CD4-positive, alpha-beta T cell (primary cell): Measurements from ENCODE around the gene CHID1. TPM values are rescaled to one million over a fixed set of nuclear protein-coding genes. Genes with fewer than 3 reads are reported as not detected.

ENCODE experiments used
- ATAC-seq: fragments of 200-7000 bp; cut with Tn5 transposase; one replicate; pipeline ENCODE4 v1.10.0; 2022; ENCODE audit warnings: mild to moderate bottlenecking; ENCODE audit not compliant: poor library complexity
- CTCF ChIA-PET: fragments of 350-600 bp; sonication (Branson Sonifier 250); formaldehyde crosslinking; loops from one replicate; lab custom pipeline; 2021; ENCODE audit warnings: antibody characterized with exemption, inconsistent platforms; lab: Charles Lee
- POLR2A ChIA-PET: fragments of 350-600 bp; sonication (Branson Sonifier 250); formaldehyde crosslinking; loops from one replicate; lab custom pipeline; 2021; ENCODE audit warnings: antibody characterized with exemption, inconsistent platforms; lab: Charles Lee
- DNase-seq, 14 experiments: peaks; one replicate each; pipeline ENCODE4 v3.0.0-alpha.2; 2013 to 2020; ENCODE audit warnings: mixed read lengths in 2 of 14
- H3K27ac ChIP-seq, 2 donors: one replicate each; pipeline versions ENCODE4 v1.5.1 to v1.7.0; 2013; ENCODE audit warnings: low read length in 2 of 2, low read depth in 1 of 2, mild to moderate bottlenecking in 1 of 2
- H3K27me3 ChIP-seq, 2 experiments: 1 replicate in 1 of 2; 2 replicates in 1 of 2; pipeline versions ENCODE4 v1.6.1 to v1.7.0; 2013; ENCODE audit warnings: low read length in 2 of 2, control low read depth in 1 of 2, mild to moderate bottlenecking in 1 of 2, moderate library complexity in 1 of 2; ENCODE audit not compliant: insufficient read depth in 2 of 2, control insufficient read depth in 1 of 2
- H3K36me3 ChIP-seq: one replicate; pipeline ENCODE4 v1.6.1; 2013; ENCODE audit warnings: low read length, control low read depth; ENCODE audit not compliant: insufficient read depth
- H3K4me1 ChIP-seq: one replicate; pipeline ENCODE4 v1.6.1; 2013; ENCODE audit warnings: low read length, control low read depth; ENCODE audit not compliant: insufficient read depth
- H3K4me3 ChIP-seq: one replicate; pipeline ENCODE4 v1.5.1; 2013; ENCODE audit warnings: mild to moderate bottlenecking, low read length, moderate library complexity
- H3K9me3 ChIP-seq, 2 experiments: 1 replicate in 1 of 2; 2 replicates in 1 of 2; pipeline versions ENCODE4 v1.6.1 to v1.7.0; 2013; ENCODE audit warnings: low read length in 2 of 2, mild to moderate bottlenecking in 2 of 2, control low read depth in 1 of 2, moderate library complexity in 1 of 2; ENCODE audit not compliant: control insufficient read depth in 1 of 2, insufficient read depth in 1 of 2
- H3K27ac Mint-ChIP-seq: one replicate; pipeline ENCODE4 v1.8.0; 2020; ENCODE audit warnings: mixed read lengths
- H3K27me3 Mint-ChIP-seq: one replicate; pipeline ENCODE4 v1.8.0; 2021; ENCODE audit warnings: mixed read lengths
- H3K36me3 Mint-ChIP-seq: one replicate; pipeline ENCODE4 v1.8.0; 2021; ENCODE audit warnings: low read depth, mixed read lengths
- H3K4me1 Mint-ChIP-seq: one replicate; pipeline ENCODE4 v1.8.0; 2021; ENCODE audit warnings: low read depth, mixed read lengths
- H3K4me3 Mint-ChIP-seq: one replicate; pipeline ENCODE4 v1.8.0; 2020; ENCODE audit warnings: mild to moderate bottlenecking, mixed read lengths
- H3K9me3 Mint-ChIP-seq: one replicate; pipeline ENCODE4 v1.8.0; 2020; ENCODE audit warnings: mixed read lengths
- intact Hi-C, 2 experiments: fragments of 100-400 bp; cut with DNase I in 1 of 2; cut with micrococcal nuclease in 1 of 2; formaldehyde crosslinking; loops; one replicate each; pipeline versions ENCODE4 v1.15.1 to v1.9.0; 2023 to 2025; cut with DNase I, micrococcal nuclease
- total RNA-seq, 174 experiments: library from RNA in 2 of 174; stranded (reverse) in 2 of 174; gene quantifications; one replicate each; pipeline ENCODE4 v1.2.3 and lab custom pipeline; 2021 to 2026
- TF ChIP-seq, protein P1 (sequence below): fragments of 200-600 bp; IDR thresholded peaks from one replicate; pipeline ENCODE4 v1.8.0; 2022; ENCODE audit warnings: antibody characterized with exemption, mild to moderate bottlenecking

The CHID1 gene
- total RNA-seq, 2 experiments from 2014 or later = 17.1 to 22.8 TPM

DNA sequence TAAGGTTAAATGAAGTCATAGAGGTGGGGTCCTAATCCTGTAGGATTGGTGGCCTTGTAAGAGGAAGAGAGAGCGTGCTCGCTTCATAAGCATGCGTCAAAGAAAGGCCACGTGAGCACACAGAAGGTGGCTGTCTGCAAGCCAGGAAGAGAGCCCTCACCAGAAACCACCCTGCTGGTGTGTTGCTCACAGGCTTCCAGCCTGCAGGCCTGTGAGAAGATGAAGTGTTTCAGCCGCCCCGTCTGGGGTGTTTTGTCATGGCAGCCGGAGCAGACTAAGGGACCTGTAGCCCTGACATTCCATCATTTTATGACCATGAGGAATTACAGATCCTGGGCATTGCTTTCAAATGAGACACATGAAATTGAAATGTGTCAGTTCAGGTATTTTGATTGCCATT lies 47.5 kb upstream of the CHID1 start:
- Histone ChIP-seq H3K4me1 (peaks cover 8% of the 10 kb centered on the region), H3K27ac (no peak overlapping the region), H3K4me3 (no peak overlapping the region), H3K36me3 (peaks cover 44% of the 10 kb centered on the region), H3K9me3 (no peaks in the 10 kb centered on the region), H3K27me3 (no peaks in the 10 kb centered on the region)
- TF ChIP-seq, protein P1, sequence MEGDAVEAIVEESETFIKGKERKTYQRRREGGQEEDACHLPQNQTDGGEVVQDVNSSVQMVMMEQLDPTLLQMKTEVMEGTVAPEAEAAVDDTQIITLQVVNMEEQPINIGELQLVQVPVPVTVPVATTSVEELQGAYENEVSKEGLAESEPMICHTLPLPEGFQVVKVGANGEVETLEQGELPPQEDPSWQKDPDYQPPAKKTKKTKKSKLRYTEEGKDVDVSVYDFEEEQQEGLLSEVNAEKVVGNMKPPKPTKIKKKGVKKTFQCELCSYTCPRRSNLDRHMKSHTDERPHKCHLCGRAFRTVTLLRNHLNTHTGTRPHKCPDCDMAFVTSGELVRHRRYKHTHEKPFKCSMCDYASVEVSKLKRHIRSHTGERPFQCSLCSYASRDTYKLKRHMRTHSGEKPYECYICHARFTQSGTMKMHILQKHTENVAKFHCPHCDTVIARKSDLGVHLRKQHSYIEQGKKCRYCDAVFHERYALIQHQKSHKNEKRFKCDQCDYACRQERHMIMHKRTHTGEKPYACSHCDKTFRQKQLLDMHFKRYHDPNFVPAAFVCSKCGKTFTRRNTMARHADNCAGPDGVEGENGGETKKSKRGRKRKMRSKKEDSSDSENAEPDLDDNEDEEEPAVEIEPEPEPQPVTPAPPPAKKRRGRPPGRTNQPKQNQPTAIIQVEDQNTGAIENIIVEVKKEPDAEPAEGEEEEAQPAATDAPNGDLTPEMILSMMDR = no peak
- H3K4me1 Mint-ChIP-seq = peaks cover 17% of the 10 kb centered on the region
- ChIA-PET CTCF (no interaction called here), POLR2A (no interaction called here)
- intact Hi-C loops = loop anchor here in 1 of 2 experiments (2.0 kb wide), 1 partner anchor 21 kb away; no protein-coding TSS in a partner anchor
- no peak for ATAC-seq
- DNase-seq = no peak
- peaks cover 58% of the 10 kb centered on the region for H3K36me3 Mint-ChIP-seq
- H3K27me3 Mint-ChIP-seq = no peaks in the 10 kb centered on the region
- H3K27ac Mint-ChIP-seq = no peak overlapping the region
- no peak overlapping the region for H3K4me3 Mint-ChIP-seq
- H3K9me3 Mint-ChIP-seq = no peaks in the 10 kb centered on the region

DNA sequence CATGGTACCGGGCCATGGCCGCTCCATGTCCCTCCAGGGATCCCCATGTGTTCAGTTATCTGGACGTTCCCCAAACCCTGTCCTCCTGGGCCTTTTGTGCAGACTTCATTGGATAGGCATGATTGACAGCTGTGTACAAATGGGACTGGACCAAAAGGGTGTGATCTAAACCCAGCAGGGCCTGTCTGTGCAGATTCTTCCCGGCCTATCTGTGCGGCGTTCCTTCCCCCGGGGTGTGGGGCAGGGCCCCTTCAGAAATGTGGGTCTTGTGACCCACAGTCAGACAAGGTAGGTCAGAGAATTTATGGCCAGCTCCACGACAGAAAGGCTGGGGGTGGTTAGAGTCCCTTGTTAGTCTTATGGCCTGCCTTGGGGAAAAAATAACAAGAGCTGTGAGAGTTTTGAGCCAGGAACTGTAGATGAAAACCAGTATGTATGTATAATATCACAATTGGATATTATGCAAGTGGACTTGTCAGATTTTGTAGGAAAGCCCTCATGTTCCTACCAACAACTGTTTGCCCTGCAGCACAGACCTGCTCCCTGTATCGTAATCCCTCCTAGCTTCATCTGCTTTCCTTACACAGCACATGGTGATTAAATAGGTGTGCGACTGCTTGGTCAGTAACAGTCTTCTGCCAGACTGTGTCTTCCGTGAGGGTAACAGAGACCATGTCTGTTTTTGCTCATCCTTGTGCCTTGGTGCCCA lies 46.8 kb upstream of the CHID1 start:
- ChIA-PET POLR2A (no interaction called here), CTCF (no interaction called here)
- TF ChIP-seq, protein P1 = no peak
- Histone ChIP-seq H3K27me3 (no peaks in the 10 kb centered on the region), H3K27ac (no peak overlapping the region), H3K9me3 (no peaks in the 10 kb centered on the region), H3K4me3 (no peak overlapping the region), H3K4me1 (peaks cover 8% of the 10 kb centered on the region), H3K36me3 (peaks cover 39% of the 10 kb centered on the region)
- ATAC-seq = no peak
- Mint-ChIP-seq H3K36me3 (peaks cover 51% of the 10 kb centered on the region), H3K9me3 (no peaks in the 10 kb centered on the region), H3K27me3 (no peaks in the 10 kb centered on the region), H3K4me3 (no peak overlapping the region), H3K27ac (peak overlapping the region; percentile 37), H3K4me1 (peaks cover 23% of the 10 kb centered on the region)
- intact Hi-C loops = no loop called here
- no peak for DNase-seq

DNA sequence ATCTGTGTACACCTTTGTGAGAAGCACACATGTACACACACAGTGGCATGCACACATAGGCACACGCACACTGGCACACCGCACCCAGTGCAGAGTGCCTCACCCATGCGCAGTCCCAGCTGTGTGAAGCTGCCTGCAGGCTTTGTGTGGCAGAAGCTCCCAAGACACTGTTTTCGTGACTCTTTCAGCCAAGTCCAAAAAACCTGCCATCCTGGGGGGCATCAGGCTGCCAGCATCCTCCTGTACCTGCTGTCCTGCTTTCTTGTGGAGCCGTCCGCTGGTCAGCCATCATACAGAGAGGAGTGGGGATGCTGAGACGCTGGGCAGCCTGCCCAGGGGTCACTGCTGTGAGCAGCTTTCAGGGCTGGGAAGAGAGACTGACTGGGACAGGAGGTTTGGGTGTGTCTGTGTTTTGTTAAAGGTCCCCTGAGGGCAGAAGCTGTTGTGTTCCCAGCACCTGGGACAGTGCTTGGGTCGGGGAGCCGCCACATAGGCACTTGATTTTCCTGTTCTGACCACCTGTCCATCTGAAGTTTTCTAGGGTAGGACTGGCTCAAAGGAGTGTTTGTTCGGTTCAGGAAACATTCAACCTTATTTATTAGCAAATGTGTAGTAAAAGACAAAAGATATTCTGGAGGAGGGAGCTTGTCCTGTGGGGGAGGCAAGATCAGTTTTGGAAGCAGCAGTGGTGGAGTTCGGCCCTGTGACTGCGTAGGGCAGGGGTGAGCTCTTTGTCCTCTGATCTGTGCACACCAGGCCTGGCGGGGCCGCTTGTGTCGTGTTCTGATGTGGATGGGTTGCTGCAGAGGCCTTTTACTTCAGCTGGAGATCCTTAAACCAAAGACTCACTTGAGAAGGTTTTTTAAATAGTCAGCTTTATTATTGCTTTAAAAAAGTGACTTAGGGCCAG lies 44.8 kb upstream of the CHID1 start:
- TF ChIP-seq, protein P1 = no peak
- intact Hi-C loops = no loop called here
- no peaks in the 10 kb centered on the region for H3K9me3 ChIP-seq
- Mint-ChIP-seq H3K4me1 (peaks cover 28% of the 10 kb centered on the region), H3K4me3 (no peak overlapping the region), H3K36me3 (peaks cover 48% of the 10 kb centered on the region), H3K27ac (peak overlapping the region; percentile 47), H3K27me3 (no peaks in the 10 kb centered on the region), H3K9me3 (no peaks in the 10 kb centered on the region)
- no peak overlapping the region for H3K27ac ChIP-seq
- ChIA-PET POLR2A (no interaction called here), CTCF (no interaction called here)
- no peak overlapping the region for H3K4me3 ChIP-seq
- H3K4me1 ChIP-seq = peaks cover 8% of the 10 kb centered on the region
- H3K36me3 ChIP-seq = peaks cover 27% of the 10 kb centered on the region
- no peak for ATAC-seq
- H3K27me3 ChIP-seq = no peaks in the 10 kb centered on the region
- DNase-seq = no peak
